Tibial artery (tissue), 4 donors: ENCODE measurements around the gene CENPU.

Source experiments
- DNase-seq, 2 donors: peaks; one replicate each; pipeline ENCODE4 v3.0.0-alpha.2; 2019
- H3K27ac ChIP-seq, 2 donors: fragments of 200-600 bp; sonication (generic) in 1 of 2; 1 replicate in 1 of 2; 2 replicates in 1 of 2; pipeline ENCODE4 v1.5.1; 2018 to 2019; ENCODE audit warnings: mild to moderate bottlenecking in 1 of 2
- H3K27me3 ChIP-seq, 2 donors: fragments of 200-600 bp; sonication (generic) in 1 of 2; one replicate each; pipeline versions ENCODE4 v1.5.1 to v1.6.0; 2016 to 2019
- H3K36me3 ChIP-seq, 3 donors: fragments of 200-600 bp; sonication (generic) in 2 of 3; one replicate each; pipeline ENCODE4 v1.5.1; 2016 to 2019; ENCODE audit warnings: mild to moderate bottlenecking in 2 of 3
- H3K4me1 ChIP-seq, 4 donors: fragments of 200-600 bp; sonication (generic) in 2 of 4; 1 replicate in 3 of 4; 2 replicates in 1 of 4; pipeline ENCODE4 v1.5.1; 2016 to 2019
- H3K4me3 ChIP-seq, 2 donors: fragments of 200-600 bp; sonication (generic) in 1 of 2; 1 replicate in 1 of 2; 2 replicates in 1 of 2; pipeline ENCODE4 v1.5.1; 2018 to 2019; ENCODE audit warnings: mild to moderate bottlenecking in 2 of 2
- H3K9me3 ChIP-seq, 3 donors: fragments of 200-600 bp; sonication (generic) in 1 of 3; one replicate each; pipeline ENCODE4 v1.5.1; 2016 to 2019
- CTCF ChIP-seq, 2 experiments: fragments of 200-600 bp in 1 of 2; fragments of 450-650 bp in 1 of 2; IDR thresholded peaks; one replicate each; pipeline ENCODE4 v1.5.1; 2017 to 2019; ENCODE audit warnings: antibody characterized with exemption in 2 of 2, mild to moderate bottlenecking in 1 of 2, moderate library complexity in 1 of 2
- intact Hi-C: fragments of 100-400 bp; cut with DNase I; formaldehyde crosslinking; loops from one replicate; pipeline ENCODE4 v1.15.0; 2023; ENCODE audit warnings: low total_unique reads

The CENPU gene

GRCh38 chr4:184675018-184675417 is 58.9 kb downstream of the CENPU start:
- no peak for TF ChIP-seq CTCF (IDR thresholded peaks at IDR 0.05)
- H3K9me3 ChIP-seq = no peaks in the 10 kb centered on the region
- peaks cover 19 to 35% (median 33%) of the 10 kb centered on the region in 3 donors for H3K36me3 ChIP-seq
- intact Hi-C loops = no loop called here
- H3K4me3 ChIP-seq = no peak overlapping the region
- H3K27ac ChIP-seq = no peak overlapping the region
- no peaks in the 10 kb centered on the region for H3K27me3 ChIP-seq
- no peaks in the 10 kb centered on the region for H3K4me1 ChIP-seq
- DNase-seq = no peak

- no peak for DNase-seq
- Histone ChIP-seq H3K4me3 (no peak overlapping the region), H3K27ac (no peak overlapping the region), H3K4me1 (no peaks in the 10 kb centered on the region), H3K27me3 (no peaks in the 10 kb centered on the region), H3K9me3 (no peaks in the 10 kb centered on the region), H3K36me3 (peaks cover 19 to 40% (median 37%) of the 10 kb centered on the region in 3 donors)
- intact Hi-C loops = no loop called here
- TF ChIP-seq CTCF (IDR thresholded peaks at IDR 0.05) = no peak
These were observed 59.9 kb downstream of the CENPU start for GRCh38 chr4:184674011-184674410.

- H3K9me3 ChIP-seq = no peaks in the 10 kb centered on the region
- H3K4me3 ChIP-seq = no peak overlapping the region
- TF ChIP-seq CTCF (IDR thresholded peaks at IDR 0.05) = no peak
- intact Hi-C loops = no loop called here
- peaks cover 19 to 52% (median 46%) of the 10 kb centered on the region in 3 donors for H3K36me3 ChIP-seq
- H3K4me1 ChIP-seq = no peaks in the 10 kb centered on the region
- no peaks in the 10 kb centered on the region for H3K27me3 ChIP-seq
- DNase-seq = no peak
- no peak overlapping the region for H3K27ac ChIP-seq
These were observed 61.2 kb downstream of the CENPU start for GRCh38 chr4:184672741-184673140.

- no peak for TF ChIP-seq CTCF (IDR thresholded peaks at IDR 0.05)
- no peak overlapping the region for H3K27ac ChIP-seq
- peaks cover 34 to 68% (median 63%) of the 10 kb centered on the region in 3 donors for H3K36me3 ChIP-seq
- intact Hi-C loops = loop anchor here (1.0 kb wide), 1 partner anchor 31 kb away; no protein-coding TSS in a partner anchor
- no peak for DNase-seq
- H3K4me1 ChIP-seq = no peaks in the 10 kb centered on the region
- H3K9me3 ChIP-seq = no peaks in the 10 kb centered on the region
- no peak overlapping the region for H3K4me3 ChIP-seq
- no peaks in the 10 kb centered on the region for H3K27me3 ChIP-seq
These were observed 62.8 kb downstream of the CENPU start for GRCh38 chr4:184671101-184671500.

GRCh38 chr4:184669251-184669650 is 64.6 kb downstream of the CENPU start:
- intact Hi-C loops = no loop called here
- no peak overlapping the region for H3K27ac ChIP-seq
- no peak for TF ChIP-seq CTCF (IDR thresholded peaks at IDR 0.05)
- H3K36me3 ChIP-seq = peaks cover 34 to 69% (median 62%) of the 10 kb centered on the region in 3 donors
- H3K9me3 ChIP-seq = no peaks in the 10 kb centered on the region
- no peak for DNase-seq
- H3K27me3 ChIP-seq = no peaks in the 10 kb centered on the region
- no peaks in the 10 kb centered on the region for H3K4me1 ChIP-seq
- H3K4me3 ChIP-seq = no peak overlapping the region
